ENCODE results near the gene AKTIP.

Gene AKTIP

DNA sequence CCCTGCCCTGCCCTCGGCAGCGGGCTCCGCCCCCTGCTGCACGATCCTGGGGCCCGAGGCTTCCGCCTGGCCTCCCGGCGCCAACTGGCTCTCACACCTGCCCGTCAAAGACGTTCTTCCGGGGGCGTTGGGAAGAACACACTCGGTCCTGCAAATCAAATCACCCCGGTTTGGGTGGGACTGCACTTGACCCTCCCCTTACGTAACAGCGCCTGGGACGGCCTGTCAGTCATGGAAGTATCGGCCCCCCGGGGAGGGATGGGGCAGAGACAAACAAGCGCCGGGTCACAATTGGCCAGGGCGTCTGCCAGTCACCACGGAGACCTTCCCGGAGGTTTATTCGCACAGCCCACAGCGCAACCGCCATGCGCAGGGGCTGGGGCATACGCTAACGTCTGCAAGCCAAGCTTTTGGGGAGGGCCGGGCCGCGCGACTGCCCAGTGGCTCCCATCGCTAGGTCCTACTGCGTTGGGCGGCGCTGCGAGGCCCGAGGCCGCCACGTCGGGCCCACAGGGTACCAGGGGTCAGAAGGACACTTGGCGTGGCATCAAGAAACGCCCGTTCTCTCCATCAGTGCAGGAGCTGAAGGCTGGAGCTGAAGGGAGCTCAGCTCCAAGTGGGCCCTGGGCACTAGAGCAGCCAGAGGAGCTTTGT is 388 bp upstream of the AKTIP start:
- Histone ChIP-seq H3K27ac (ENCODE audit: low read depth, low read length, severe bottlenecking) (peak overlapping the region; percentile 90), H3K4me1 (ENCODE audit: control insufficient read depth, insufficient read depth, low read length, poor library complexity, severe bottlenecking) (peaks cover 17% of the 10 kb centered on the region), H3K36me3 (ENCODE audit: control insufficient read depth, insufficient read depth, low read length) (no peaks in the 10 kb centered on the region), H3K9me3 (ENCODE audit: control insufficient read depth, low read length) (no peaks in the 10 kb centered on the region), H3K4me3 (ENCODE audit: extremely low read depth, insufficient read depth, low read length, poor library complexity, severe bottlenecking) (peak overlapping the region; percentile 72)
- WGBS, 2 experiments (ENCODE audit: insufficient coverage in 2 of 2): 0 to 1% methylated on average over 35 to 44 of the region's 46 CpGs

DNA sequence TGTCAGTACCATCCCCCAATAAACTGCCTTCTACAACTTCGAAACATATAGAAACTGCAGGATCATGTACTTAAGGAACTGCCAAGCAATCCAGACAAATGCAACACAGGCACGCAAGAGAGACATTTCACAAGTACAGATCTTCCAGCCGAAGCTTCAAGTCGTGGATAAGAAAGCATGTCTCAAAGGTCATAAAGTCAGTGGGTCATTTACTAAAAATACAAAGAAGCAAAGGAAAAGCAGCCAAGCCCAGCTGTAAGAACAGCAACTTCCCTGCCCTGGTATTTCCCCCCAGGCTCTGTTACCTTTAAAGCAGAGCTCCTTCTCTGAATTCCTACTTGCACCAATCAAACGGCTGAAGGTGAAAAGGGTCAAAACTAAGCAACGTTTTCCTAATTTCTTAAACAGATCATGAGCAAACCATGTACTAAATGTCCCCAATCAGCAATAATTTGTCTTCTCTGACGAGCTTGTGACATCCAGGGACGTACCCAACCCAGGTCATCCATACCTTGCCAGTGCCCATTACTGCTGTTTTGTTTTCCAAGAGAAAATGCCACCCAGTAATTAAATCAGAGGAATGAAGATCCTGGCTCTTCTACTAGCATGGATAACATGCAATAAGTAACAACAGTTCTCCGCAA is 1.7 kb downstream of the AKTIP start:
- no peak overlapping the region for H3K27ac ChIP-seq (ENCODE audit: low read depth, low read length, severe bottlenecking)
- H3K4me3 ChIP-seq (ENCODE audit: extremely low read depth, insufficient read depth, low read length, poor library complexity, severe bottlenecking): no peak overlapping the region
- no peaks in the 10 kb centered on the region for H3K9me3 ChIP-seq (ENCODE audit: control insufficient read depth, low read length)
- H3K36me3 ChIP-seq (ENCODE audit: control insufficient read depth, insufficient read depth, low read length): peaks cover 14% of the 10 kb centered on the region
- WGBS, 2 experiments (ENCODE audit: insufficient coverage in 2 of 2): 66 to 73% methylated on average over 7 to 9 of the region's 9 CpGs
- H3K4me1 ChIP-seq (ENCODE audit: control insufficient read depth, insufficient read depth, low read length, poor library complexity, severe bottlenecking): peaks cover 17% of the 10 kb centered on the region

DNA sequence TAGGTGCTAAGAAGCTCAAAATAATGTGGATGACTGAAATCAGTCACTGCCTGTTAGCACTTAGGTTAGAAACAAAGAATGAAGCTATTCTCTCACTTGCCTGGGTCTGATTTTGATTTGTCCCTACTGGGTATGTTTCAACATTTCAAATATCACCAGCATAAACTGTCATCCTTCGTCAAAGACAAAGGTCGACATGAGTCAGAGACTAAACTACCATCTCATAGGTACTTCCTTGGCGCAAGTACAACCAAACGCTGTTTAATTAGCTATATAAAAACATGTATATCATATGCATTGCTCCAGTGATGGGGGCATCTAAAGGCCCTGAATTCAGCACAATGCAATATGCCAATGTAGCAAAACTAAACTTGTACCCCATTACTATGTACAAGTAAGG is 4.0 kb downstream of the AKTIP start:
- H3K36me3 ChIP-seq (ENCODE audit: control insufficient read depth, insufficient read depth, low read length): peaks cover 38% of the 10 kb centered on the region
- WGBS, 2 experiments (ENCODE audit: insufficient coverage in 2 of 2): 100% methylated on average over 1 of the region's 4 CpGs
- H3K9me3 ChIP-seq (ENCODE audit: control insufficient read depth, low read length): no peaks in the 10 kb centered on the region
- no peak overlapping the region for H3K4me3 ChIP-seq (ENCODE audit: extremely low read depth, insufficient read depth, low read length, poor library complexity, severe bottlenecking)
- H3K27ac ChIP-seq (ENCODE audit: low read depth, low read length, severe bottlenecking): no peak overlapping the region
- H3K4me1 ChIP-seq (ENCODE audit: control insufficient read depth, insufficient read depth, low read length, poor library complexity, severe bottlenecking): peaks cover 11% of the 10 kb centered on the region

DNA sequence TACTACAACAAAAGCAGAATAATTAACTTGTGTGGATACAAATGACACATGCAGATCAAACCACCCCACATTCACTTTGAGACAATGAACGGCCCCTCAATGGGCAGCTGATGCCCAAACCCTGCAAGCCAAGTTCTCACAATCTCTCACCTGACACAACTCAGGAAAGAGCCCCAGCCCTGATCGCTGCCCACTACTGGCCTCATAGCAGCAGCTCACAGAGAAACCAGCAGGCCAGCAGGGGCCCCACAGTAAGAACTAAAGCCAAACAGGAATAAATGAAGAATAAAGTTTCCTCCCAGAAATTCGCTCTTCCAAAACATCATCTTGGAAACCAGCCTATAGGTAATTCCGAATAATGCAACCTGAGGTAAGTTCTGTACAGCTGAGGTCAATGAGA is 7.7 kb downstream of the AKTIP start:
- Histone ChIP-seq H3K4me1 (ENCODE audit: control insufficient read depth, insufficient read depth, low read length, poor library complexity, severe bottlenecking) (no peaks in the 10 kb centered on the region), H3K27ac (ENCODE audit: low read depth, low read length, severe bottlenecking) (no peak overlapping the region), H3K4me3 (ENCODE audit: extremely low read depth, insufficient read depth, low read length, poor library complexity, severe bottlenecking) (no peak overlapping the region), H3K36me3 (ENCODE audit: control insufficient read depth, insufficient read depth, low read length) (peaks cover 62% of the 10 kb centered on the region), H3K9me3 (ENCODE audit: control insufficient read depth, low read length) (no peaks in the 10 kb centered on the region)
- 67% methylated on average over 1 of the region's 4 CpGs; no CpG with 5 or more reads in 1 of the 2 experiments for WGBS, 2 experiments (ENCODE audit: insufficient coverage in 2 of 2)

DNA sequence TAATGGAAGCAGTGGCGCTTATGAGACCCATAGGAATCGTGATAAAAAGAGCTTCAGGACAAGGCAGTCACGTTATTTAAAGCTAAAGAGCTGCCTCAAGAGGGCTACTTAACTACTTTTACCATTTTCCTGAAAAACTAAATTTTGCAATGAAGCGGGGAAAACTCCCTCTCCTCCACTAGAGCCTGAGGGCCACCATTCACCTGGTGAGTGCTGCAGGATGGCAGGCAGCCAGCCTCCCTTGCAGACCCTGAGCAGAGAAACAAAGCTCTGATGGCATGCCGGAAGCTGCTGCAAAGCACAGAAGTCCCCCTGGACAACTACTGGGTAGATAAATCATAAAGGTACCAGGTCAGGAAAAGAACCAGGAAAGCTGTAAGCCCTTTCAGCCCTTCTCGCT is 8.4 kb downstream of the AKTIP start:
- H3K9me3 ChIP-seq (ENCODE audit: control insufficient read depth, low read length): no peaks in the 10 kb centered on the region
- WGBS, 2 experiments (ENCODE audit: insufficient coverage in 2 of 2): 95 to 97% methylated on average over 5 of the region's 6 CpGs
- no peak overlapping the region for H3K27ac ChIP-seq (ENCODE audit: low read depth, low read length, severe bottlenecking)
- no peak overlapping the region for H3K4me3 ChIP-seq (ENCODE audit: extremely low read depth, insufficient read depth, low read length, poor library complexity, severe bottlenecking)
- H3K4me1 ChIP-seq (ENCODE audit: control insufficient read depth, insufficient read depth, low read length, poor library complexity, severe bottlenecking): no peaks in the 10 kb centered on the region
- peaks cover 69% of the 10 kb centered on the region for H3K36me3 ChIP-seq (ENCODE audit: control insufficient read depth, insufficient read depth, low read length)

DNA sequence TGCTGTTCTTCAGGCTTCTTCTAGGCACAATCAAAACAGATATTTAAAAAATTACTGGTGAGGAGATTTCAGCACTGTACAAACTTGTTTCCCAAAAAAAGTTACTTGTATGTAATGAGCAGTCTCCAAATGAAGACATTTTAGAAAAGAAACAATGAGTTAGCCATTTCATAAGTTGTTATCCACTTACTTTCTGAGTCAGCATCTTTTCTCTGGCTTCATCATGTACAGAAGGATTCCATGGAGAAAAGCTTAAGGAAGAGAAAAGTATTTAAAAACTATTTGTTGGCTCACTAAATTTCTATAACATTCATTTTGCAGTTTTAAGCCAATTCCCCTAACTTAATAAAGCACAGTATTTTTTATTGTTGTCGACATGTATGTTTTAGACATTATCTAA is 10.5 kb downstream of the AKTIP start:
- H3K4me3 ChIP-seq (ENCODE audit: extremely low read depth, insufficient read depth, low read length, poor library complexity, severe bottlenecking): no peak overlapping the region
- no CpG with 5 or more reads among the region's 1 CpG for WGBS, 2 experiments (ENCODE audit: insufficient coverage in 2 of 2)
- H3K36me3 ChIP-seq (ENCODE audit: control insufficient read depth, insufficient read depth, low read length): peaks cover 80% of the 10 kb centered on the region
- H3K9me3 ChIP-seq (ENCODE audit: control insufficient read depth, low read length): no peaks in the 10 kb centered on the region
- no peaks in the 10 kb centered on the region for H3K4me1 ChIP-seq (ENCODE audit: control insufficient read depth, insufficient read depth, low read length, poor library complexity, severe bottlenecking)
- no peak overlapping the region for H3K27ac ChIP-seq (ENCODE audit: low read depth, low read length, severe bottlenecking)

DNA sequence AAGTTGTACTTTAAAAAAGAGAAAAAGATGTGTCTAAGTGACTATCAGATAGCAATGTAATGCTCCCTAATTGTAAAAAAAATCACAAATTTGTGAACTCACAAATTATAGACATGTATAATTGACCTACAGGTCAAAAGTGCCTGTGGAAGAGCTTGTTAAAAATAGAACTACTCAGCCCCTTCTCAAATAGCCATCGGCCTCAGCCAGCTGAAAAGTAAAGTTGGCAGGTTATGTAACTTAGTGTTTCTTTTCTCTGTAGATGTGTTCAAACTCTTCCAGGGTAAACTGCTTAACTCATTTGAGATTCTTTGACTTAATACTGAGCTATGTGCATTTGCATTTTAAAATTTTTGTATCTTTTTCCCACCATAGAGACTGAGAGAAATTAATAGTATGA is 13.3 kb downstream of the AKTIP start:
- Histone ChIP-seq H3K9me3 (ENCODE audit: control insufficient read depth, low read length) (no peaks in the 10 kb centered on the region), H3K4me3 (ENCODE audit: extremely low read depth, insufficient read depth, low read length, poor library complexity, severe bottlenecking) (no peak overlapping the region), H3K27ac (ENCODE audit: low read depth, low read length, severe bottlenecking) (no peak overlapping the region), H3K4me1 (ENCODE audit: control insufficient read depth, insufficient read depth, low read length, poor library complexity, severe bottlenecking) (no peaks in the 10 kb centered on the region), H3K36me3 (ENCODE audit: control insufficient read depth, insufficient read depth, low read length) (peaks cover 71% of the 10 kb centered on the region)
- no CpG with 5 or more reads among the region's 1 CpG for WGBS, 2 experiments (ENCODE audit: insufficient coverage in 2 of 2)

DNA sequence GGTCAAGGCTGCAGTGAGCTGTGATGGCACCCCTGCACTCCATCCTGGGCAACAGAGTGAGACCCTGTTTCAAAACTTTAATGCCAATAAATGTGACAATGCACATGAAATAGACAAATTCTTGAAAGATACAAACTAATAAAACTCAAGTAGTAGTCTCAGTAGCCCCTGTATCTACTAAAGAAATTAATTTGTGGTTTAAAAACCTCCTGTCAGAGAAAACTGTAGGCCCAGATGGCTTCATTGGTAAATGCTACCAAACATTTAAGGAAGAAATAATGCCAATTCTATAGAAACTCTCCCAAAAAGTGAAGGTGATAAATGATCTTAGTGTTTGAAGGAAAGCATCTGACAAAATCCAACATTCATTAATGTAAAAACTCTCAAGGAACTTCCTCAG is 16.8 kb downstream of the AKTIP start:
- no peaks in the 10 kb centered on the region for H3K4me1 ChIP-seq (ENCODE audit: control insufficient read depth, insufficient read depth, low read length, poor library complexity, severe bottlenecking)
- peaks cover 75% of the 10 kb centered on the region for H3K36me3 ChIP-seq (ENCODE audit: control insufficient read depth, insufficient read depth, low read length)
- no peaks in the 10 kb centered on the region for H3K9me3 ChIP-seq (ENCODE audit: control insufficient read depth, low read length)
- no peak overlapping the region for H3K27ac ChIP-seq (ENCODE audit: low read depth, low read length, severe bottlenecking)
- H3K4me3 ChIP-seq (ENCODE audit: extremely low read depth, insufficient read depth, low read length, poor library complexity, severe bottlenecking): no peak overlapping the region

DNA sequence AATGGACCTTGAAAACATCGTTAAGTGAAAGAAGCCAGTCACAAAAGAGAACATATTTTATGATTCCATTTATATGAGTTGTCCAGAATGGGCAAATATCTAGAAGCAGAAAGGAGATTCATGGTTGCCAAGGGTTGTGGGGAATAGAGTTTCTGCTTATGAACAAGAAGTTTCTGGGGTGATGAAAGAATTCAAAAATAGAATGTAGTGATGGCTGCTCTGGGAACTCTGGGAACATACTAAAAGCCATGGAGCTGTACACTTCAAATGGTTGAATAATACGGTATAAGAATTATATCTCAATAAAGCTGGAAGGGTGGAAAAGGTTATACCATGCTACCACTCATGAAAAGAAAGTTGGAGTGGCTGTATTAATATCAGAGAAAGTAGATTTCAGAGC is 18.5 kb downstream of the AKTIP start:
- H3K4me1 ChIP-seq (ENCODE audit: control insufficient read depth, insufficient read depth, low read length, poor library complexity, severe bottlenecking): no peaks in the 10 kb centered on the region
- H3K36me3 ChIP-seq (ENCODE audit: control insufficient read depth, insufficient read depth, low read length): peaks cover 77% of the 10 kb centered on the region
- H3K9me3 ChIP-seq (ENCODE audit: control insufficient read depth, low read length): no peaks in the 10 kb centered on the region
- H3K27ac ChIP-seq (ENCODE audit: low read depth, low read length, severe bottlenecking): no peak overlapping the region
- H3K4me3 ChIP-seq (ENCODE audit: extremely low read depth, insufficient read depth, low read length, poor library complexity, severe bottlenecking): no peak overlapping the region
- WGBS, 2 experiments (ENCODE audit: insufficient coverage in 2 of 2): no CpG with 5 or more reads among the region's 2 CpGs

DNA sequence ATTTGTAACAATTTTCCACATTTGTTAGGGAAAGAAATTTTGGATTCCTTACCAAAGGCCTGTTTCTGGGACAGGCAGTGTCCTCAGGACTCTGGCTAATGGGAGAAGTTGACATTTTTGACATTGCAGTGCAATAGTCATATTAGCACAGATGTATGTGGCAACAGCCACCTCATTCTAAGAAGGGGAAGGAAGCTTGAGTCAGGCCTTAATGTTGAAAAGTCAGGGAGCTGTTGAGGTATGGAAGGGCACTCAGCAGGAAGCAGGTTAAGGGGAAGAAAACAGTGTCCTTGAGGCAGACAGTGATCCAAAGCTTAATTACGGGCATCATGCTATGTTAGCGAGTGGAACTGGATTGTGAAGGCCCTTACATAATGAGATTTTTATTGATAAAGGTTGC is 20.9 kb downstream of the AKTIP start:
- H3K4me1 ChIP-seq (ENCODE audit: control insufficient read depth, insufficient read depth, low read length, poor library complexity, severe bottlenecking): no peaks in the 10 kb centered on the region
- no peak overlapping the region for H3K27ac ChIP-seq (ENCODE audit: low read depth, low read length, severe bottlenecking)
- peaks cover 84% of the 10 kb centered on the region for H3K36me3 ChIP-seq (ENCODE audit: control insufficient read depth, insufficient read depth, low read length)
- no peak overlapping the region for H3K4me3 ChIP-seq (ENCODE audit: extremely low read depth, insufficient read depth, low read length, poor library complexity, severe bottlenecking)
- H3K9me3 ChIP-seq (ENCODE audit: control insufficient read depth, low read length): no peaks in the 10 kb centered on the region
- 93 to 95% methylated on average over 2 of the region's 2 CpGs for whole genome bisulfite sequencing, 2 experiments (ENCODE audit: insufficient coverage in 2 of 2)

DNA sequence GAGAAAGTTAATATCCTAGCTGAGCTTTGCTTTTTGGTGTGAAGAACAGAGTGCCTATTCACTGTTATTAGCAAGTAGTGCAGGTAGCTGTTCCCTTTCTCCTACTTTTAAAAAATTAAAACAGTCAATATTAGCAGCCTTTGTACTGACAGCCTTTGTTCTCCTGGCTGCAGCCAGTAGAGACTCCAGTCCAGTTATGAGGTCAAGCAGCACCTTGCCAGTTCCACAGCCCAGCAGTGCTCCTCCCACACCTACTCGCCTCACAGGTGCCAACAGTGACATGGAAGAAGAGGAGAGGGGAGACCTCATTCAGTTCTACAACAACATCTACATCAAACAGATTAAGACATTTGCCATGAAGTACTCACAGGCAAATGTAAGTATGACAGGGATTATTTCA is 22.6 kb downstream of the AKTIP start:
- 86% methylated on average over 1 of the region's 1 CpG; no CpG with 5 or more reads in 1 of the 2 experiments for WGBS, 2 experiments (ENCODE audit: insufficient coverage in 2 of 2)
- H3K9me3 ChIP-seq (ENCODE audit: control insufficient read depth, low read length): no peaks in the 10 kb centered on the region

More for the DNA sequence above, 22.6 kb downstream of the AKTIP start:
- Histone ChIP-seq H3K4me1 (ENCODE audit: control insufficient read depth, insufficient read depth, low read length, poor library complexity, severe bottlenecking) (no peaks in the 10 kb centered on the region), H3K4me3 (ENCODE audit: extremely low read depth, insufficient read depth, low read length, poor library complexity, severe bottlenecking) (no peak overlapping the region), H3K27ac (ENCODE audit: low read depth, low read length, severe bottlenecking) (no peak overlapping the region), H3K36me3 (ENCODE audit: control insufficient read depth, insufficient read depth, low read length) (peaks cover 80% of the 10 kb centered on the region)
